Uterus (tissue), 4 donors: ENCODE results near the gene CDH12. TPM values are rescaled to one million over a fixed set of nuclear protein-coding genes. Genes with fewer than 3 reads are reported as not detected.

ENCODE experiments used
- DNase-seq, 2 donors: peaks; one replicate each; pipeline ENCODE4 v3.0.0-alpha.2; 2019 to 2020
- H3K27ac ChIP-seq, 2 donors: fragments of 200-600 bp; sonication (generic); 1 replicate in 1 of 2; 2 replicates in 1 of 2; pipeline ENCODE4 v1.5.1; 2016 to 2018
- H3K27me3 ChIP-seq, 2 donors: fragments of 200-600 bp; sonication (generic); one replicate each; pipeline ENCODE4 v1.5.1; 2018 to 2019; ENCODE audit warnings: control low read depth in 1 of 2
- H3K36me3 ChIP-seq, 2 donors: fragments of 200-600 bp; sonication (generic); one replicate each; pipeline ENCODE4 v1.5.1; 2019; ENCODE audit warnings: control low read depth in 1 of 2
- H3K4me1 ChIP-seq, 2 donors: fragments of 200-600 bp; sonication (generic); one replicate each; pipeline ENCODE4 v1.5.1; 2018 to 2019; ENCODE audit warnings: control low read depth in 1 of 2
- H3K4me3 ChIP-seq, 2 donors: fragments of 200-600 bp; sonication (generic); 1 replicate in 1 of 2; 2 replicates in 1 of 2; pipeline ENCODE4 v1.5.1; 2018 to 2019; ENCODE audit warnings: mild to moderate bottlenecking in 1 of 2
- H3K9me3 ChIP-seq, 2 donors: fragments of 200-600 bp; sonication (generic); one replicate each; pipeline ENCODE4 v1.5.1; 2019; ENCODE audit warnings: control low read depth in 1 of 2
- POLR2A ChIP-seq, 2 donors: fragments of 450-650 bp; IDR thresholded peaks; one replicate each; pipeline ENCODE4 v1.6.1; 2016; ENCODE audit warnings: antibody characterized with exemption in 2 of 2, mild to moderate bottlenecking in 1 of 2, moderate library complexity in 1 of 2
- intact Hi-C: fragments of 100-400 bp; cut with DNase I; formaldehyde crosslinking; loops from one replicate; pipeline ENCODE4 v1.15.1; 2023; ENCODE audit warnings: low total_unique reads
- total RNA-seq, 4 donors: library from RNA; depleted of rRNA in 3 of 4; stranded (reverse); fragments of >200 nt in 3 of 4; gene quantifications; one replicate each; pipeline versions ENCODE4 v1.1.0 to v1.2.4, GENCODE V29; 2014 to 2023
- TF ChIP-seq, protein P1 (sequence below), 4 experiments: fragments of 200-600 bp in 2 of 4; fragments of 450-650 bp in 2 of 4; sonication (generic) in 2 of 4; IDR thresholded peaks; one replicate each; pipeline ENCODE4 v1.5.1; 2016 to 2019; ENCODE audit warnings: antibody characterized with exemption in 4 of 4, mild to moderate bottlenecking in 2 of 4, moderate library complexity in 1 of 4
- donor health status: DM: yes; HTN: yes; CAD: no.

The CDH12 gene
- total RNA-seq, 4 donors from 2014 or later: 0.37 to 2.0 TPM; not detected in 2

DNA sequence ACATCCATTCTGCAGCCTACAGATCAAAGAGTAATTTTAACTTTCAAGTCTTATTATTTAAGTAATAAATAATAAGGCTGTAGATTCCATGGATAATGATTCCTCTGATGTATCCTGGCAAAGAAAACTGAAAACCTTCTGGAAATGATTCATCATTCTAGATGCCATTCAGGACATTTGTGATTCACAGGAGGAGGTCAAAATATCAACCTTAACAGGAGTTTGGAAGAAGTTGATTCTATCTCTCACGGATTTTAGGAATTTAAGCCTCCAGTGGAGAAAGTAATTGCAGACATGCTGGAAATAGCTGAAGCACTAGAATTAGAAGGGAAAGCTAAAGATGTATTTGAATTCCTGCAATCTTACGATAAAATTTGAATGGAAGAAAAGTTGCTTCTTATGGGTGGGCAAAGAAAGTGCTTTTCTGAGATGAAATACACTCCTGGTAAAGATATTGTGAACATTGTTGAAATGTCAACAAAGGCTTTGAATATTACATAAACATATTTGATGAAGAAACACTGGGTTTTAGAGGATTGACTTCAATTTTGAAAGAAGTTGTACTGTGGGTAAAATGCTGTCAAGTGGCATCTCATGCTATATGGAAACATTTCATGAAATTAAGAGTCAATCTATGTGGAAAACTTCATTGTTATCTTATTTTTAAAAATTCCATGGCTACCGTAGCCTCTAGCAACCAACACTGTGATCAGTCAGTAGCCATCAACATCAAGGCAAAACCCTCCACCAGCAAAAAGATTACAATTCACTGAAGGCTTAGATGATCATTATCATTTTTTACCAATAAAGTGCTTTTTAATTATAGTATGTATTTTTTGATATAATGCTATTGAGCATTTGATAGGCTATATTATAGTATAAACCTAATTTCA is 1141.0 kb downstream of the CDH12 start:
- Histone ChIP-seq H3K4me3 (no peak overlapping the region), H3K4me1 (no peaks in the 10 kb centered on the region), H3K9me3 (no peaks in the 10 kb centered on the region), H3K27me3 (no peaks in the 10 kb centered on the region), H3K27ac (no peak overlapping the region), H3K36me3 (no peaks in the 10 kb centered on the region)
- no peak for DNase-seq
- TF ChIP-seq POLR2A (IDR thresholded peaks at IDR 0.05): no peak
- TF ChIP-seq, protein P1, sequence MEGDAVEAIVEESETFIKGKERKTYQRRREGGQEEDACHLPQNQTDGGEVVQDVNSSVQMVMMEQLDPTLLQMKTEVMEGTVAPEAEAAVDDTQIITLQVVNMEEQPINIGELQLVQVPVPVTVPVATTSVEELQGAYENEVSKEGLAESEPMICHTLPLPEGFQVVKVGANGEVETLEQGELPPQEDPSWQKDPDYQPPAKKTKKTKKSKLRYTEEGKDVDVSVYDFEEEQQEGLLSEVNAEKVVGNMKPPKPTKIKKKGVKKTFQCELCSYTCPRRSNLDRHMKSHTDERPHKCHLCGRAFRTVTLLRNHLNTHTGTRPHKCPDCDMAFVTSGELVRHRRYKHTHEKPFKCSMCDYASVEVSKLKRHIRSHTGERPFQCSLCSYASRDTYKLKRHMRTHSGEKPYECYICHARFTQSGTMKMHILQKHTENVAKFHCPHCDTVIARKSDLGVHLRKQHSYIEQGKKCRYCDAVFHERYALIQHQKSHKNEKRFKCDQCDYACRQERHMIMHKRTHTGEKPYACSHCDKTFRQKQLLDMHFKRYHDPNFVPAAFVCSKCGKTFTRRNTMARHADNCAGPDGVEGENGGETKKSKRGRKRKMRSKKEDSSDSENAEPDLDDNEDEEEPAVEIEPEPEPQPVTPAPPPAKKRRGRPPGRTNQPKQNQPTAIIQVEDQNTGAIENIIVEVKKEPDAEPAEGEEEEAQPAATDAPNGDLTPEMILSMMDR (IDR thresholded peaks at IDR 0.05): no peak
- intact Hi-C loops: no loop called here

DNA sequence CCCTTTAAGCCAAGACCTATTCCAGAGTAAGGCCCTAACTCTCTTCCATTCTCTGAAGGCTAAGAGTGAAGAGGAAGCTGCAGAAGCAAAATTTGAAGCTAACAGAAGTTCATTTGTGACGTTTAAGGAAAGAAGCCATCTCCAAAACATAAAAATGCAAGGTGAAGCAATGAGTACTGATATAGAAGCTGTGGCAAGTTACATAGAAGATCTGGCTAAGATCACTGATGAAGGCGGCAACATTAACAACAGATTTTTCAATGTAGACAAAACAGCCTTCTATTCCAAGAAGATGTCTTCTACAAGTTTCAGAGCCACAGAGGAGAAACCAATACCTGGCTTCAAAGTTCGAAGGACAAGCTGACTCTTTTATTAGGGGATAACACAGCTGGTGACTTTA is 1143.4 kb downstream of the CDH12 start:
- H3K9me3 ChIP-seq: no peaks in the 10 kb centered on the region
- no peak overlapping the region for H3K4me3 ChIP-seq
- H3K4me1 ChIP-seq: no peaks in the 10 kb centered on the region
- no peak overlapping the region for H3K27ac ChIP-seq
- DNase-seq: no peak
- no peaks in the 10 kb centered on the region for H3K27me3 ChIP-seq
- intact Hi-C loops: no loop called here
- no peak for TF ChIP-seq POLR2A (IDR thresholded peaks at IDR 0.05)
- TF ChIP-seq, protein P1 (IDR thresholded peaks at IDR 0.05): no peak
- no peaks in the 10 kb centered on the region for H3K36me3 ChIP-seq

DNA sequence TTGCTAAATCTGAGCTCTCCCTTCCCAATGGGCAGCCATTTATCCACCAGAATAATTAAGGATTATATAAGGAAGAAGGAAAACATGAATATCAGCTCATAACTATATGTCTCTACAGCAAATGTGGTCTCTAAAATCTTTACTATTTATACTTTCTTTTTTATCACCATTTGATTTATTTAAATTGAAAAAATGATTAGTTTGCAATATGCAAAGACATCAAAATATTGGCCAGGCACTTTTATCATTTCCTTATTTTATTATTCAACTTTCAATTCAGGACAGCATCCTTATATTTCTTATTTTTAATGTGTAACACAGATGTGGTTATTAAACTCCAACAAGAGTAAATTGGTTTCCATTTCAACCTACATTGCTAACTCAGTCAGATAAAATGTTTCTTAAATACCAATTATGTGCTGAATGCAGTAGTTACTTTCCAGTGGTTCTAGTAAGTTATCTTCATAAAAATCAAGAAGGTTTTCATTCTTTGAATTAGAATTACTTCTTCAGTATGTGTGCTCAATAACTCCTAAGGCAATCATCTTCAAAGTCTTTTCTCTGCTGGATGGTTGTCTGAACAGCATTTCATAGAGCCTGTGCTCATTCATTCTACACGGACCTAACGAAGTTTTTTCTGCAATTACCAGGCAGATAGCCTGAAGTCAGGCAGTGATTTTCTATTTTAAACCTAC is 1148.0 kb downstream of the CDH12 start:
- intact Hi-C loops: no loop called here
- no peak for DNase-seq
- no peaks in the 10 kb centered on the region for H3K9me3 ChIP-seq

DNA sequence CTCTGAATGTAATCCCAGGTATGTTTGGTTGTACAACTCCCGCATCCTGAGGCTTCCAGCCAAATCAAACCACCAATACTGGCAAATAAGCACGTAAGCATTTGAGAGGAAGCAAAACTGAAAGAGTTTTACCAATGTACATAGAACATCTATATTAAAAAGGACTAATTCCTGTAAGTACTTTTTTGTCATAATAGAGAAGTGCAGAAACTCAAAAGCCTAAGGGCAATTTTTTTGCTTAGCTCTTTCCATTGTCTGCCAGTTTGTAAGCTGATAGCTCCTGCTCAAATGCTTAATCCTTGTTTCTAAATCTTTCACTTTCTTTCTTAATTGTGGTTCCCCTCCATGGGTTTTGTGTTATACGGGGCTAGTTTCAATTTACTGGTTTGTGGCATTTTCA is 1151.8 kb downstream of the CDH12 start:
- TF ChIP-seq, protein P1 (IDR thresholded peaks at IDR 0.05): no peak
- no peak for TF ChIP-seq POLR2A (IDR thresholded peaks at IDR 0.05)
- Histone ChIP-seq H3K4me1 (no peaks in the 10 kb centered on the region), H3K9me3 (no peaks in the 10 kb centered on the region), H3K27me3 (no peaks in the 10 kb centered on the region), H3K36me3 (no peaks in the 10 kb centered on the region), H3K4me3 (no peak overlapping the region), H3K27ac (no peak overlapping the region)
- DNase-seq: no peak
- intact Hi-C loops: no loop called here

More for the DNA sequence above, 1148.0 kb downstream of the CDH12 start:
- Histone ChIP-seq H3K27ac (no peak overlapping the region), H3K4me1 (no peaks in the 10 kb centered on the region), H3K4me3 (no peak overlapping the region), H3K36me3 (no peaks in the 10 kb centered on the region), H3K27me3 (no peaks in the 10 kb centered on the region)
- no peak for TF ChIP-seq POLR2A (IDR thresholded peaks at IDR 0.05)
- TF ChIP-seq, protein P1 (IDR thresholded peaks at IDR 0.05): no peak
